ENCODE measurements around the gene TTI1.

DNA sequence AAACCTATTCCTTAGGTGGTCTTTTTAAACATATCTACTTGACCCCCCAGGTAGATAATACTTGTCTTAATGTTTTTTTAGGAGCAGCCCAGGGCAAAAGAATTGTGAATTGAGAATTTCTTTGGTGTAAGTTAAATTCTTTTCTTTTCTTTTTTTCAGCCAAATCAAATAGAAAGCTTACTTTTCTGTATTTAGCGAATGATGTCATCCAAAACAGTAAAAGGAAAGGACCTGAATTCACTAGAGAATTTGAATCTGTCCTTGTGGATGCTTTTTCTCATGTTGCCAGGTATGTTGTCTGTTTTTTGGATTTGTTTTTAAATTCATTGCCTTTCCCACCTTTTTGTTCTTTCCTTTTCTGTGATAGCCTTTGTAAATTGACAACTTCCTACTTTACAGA is 7.0 kb upstream of the TTI1 start:
- TF ChIP-seq, protein P1, sequence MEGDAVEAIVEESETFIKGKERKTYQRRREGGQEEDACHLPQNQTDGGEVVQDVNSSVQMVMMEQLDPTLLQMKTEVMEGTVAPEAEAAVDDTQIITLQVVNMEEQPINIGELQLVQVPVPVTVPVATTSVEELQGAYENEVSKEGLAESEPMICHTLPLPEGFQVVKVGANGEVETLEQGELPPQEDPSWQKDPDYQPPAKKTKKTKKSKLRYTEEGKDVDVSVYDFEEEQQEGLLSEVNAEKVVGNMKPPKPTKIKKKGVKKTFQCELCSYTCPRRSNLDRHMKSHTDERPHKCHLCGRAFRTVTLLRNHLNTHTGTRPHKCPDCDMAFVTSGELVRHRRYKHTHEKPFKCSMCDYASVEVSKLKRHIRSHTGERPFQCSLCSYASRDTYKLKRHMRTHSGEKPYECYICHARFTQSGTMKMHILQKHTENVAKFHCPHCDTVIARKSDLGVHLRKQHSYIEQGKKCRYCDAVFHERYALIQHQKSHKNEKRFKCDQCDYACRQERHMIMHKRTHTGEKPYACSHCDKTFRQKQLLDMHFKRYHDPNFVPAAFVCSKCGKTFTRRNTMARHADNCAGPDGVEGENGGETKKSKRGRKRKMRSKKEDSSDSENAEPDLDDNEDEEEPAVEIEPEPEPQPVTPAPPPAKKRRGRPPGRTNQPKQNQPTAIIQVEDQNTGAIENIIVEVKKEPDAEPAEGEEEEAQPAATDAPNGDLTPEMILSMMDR (conservative IDR thresholded peaks at IDR 0.05; ENCODE audit: low read depth in 2 of 2), result no peak
- no peak for TF ChIP-seq ZNF331 (CRISPR knock-in tag; IDR thresholded peaks at IDR 0.05; ENCODE audit: low read depth)
- TF ChIP-seq, protein P2, sequence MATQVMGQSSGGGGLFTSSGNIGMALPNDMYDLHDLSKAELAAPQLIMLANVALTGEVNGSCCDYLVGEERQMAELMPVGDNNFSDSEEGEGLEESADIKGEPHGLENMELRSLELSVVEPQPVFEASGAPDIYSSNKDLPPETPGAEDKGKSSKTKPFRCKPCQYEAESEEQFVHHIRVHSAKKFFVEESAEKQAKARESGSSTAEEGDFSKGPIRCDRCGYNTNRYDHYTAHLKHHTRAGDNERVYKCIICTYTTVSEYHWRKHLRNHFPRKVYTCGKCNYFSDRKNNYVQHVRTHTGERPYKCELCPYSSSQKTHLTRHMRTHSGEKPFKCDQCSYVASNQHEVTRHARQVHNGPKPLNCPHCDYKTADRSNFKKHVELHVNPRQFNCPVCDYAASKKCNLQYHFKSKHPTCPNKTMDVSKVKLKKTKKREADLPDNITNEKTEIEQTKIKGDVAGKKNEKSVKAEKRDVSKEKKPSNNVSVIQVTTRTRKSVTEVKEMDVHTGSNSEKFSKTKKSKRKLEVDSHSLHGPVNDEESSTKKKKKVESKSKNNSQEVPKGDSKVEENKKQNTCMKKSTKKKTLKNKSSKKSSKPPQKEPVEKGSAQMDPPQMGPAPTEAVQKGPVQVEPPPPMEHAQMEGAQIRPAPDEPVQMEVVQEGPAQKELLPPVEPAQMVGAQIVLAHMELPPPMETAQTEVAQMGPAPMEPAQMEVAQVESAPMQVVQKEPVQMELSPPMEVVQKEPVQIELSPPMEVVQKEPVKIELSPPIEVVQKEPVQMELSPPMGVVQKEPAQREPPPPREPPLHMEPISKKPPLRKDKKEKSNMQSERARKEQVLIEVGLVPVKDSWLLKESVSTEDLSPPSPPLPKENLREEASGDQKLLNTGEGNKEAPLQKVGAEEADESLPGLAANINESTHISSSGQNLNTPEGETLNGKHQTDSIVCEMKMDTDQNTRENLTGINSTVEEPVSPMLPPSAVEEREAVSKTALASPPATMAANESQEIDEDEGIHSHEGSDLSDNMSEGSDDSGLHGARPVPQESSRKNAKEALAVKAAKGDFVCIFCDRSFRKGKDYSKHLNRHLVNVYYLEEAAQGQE (IDR thresholded peaks at IDR 0.05; ENCODE audit: unreplicated experiment), result no peak
